Vagina (tissue), 2 donors: Measurements from ENCODE around the gene KIAA0232. TPM values are rescaled to one million over a fixed set of nuclear protein-coding genes. Genes with fewer than 3 reads are reported as not detected.

ENCODE experiments used
- DNase-seq, 2 donors: peaks; one replicate each; pipeline ENCODE4 v3.0.0-alpha.2; 2017; ENCODE audit errors: extremely low spot score in 2 of 2
- H3K27ac ChIP-seq: fragments of 200-600 bp; sonication (generic); one replicate; pipeline ENCODE4 v1.5.1; 2019
- H3K27me3 ChIP-seq: fragments of 200-600 bp; sonication (generic); one replicate; pipeline ENCODE4 v1.5.1; 2019
- H3K36me3 ChIP-seq, 2 donors: fragments of 200-600 bp; sonication (generic); one replicate each; pipeline ENCODE4 v1.5.1; 2017 to 2019
- H3K4me1 ChIP-seq: fragments of 200-600 bp; sonication (generic); one replicate; pipeline ENCODE4 v1.5.1; 2019
- H3K4me3 ChIP-seq, 2 donors: fragments of 200-600 bp; sonication (generic); 1 replicate in 1 of 2; 2 replicates in 1 of 2; pipeline ENCODE4 v1.5.1; 2016 to 2019
- H3K9me3 ChIP-seq: fragments of 200-600 bp; sonication (generic); one replicate; pipeline ENCODE4 v1.5.1; 2019
- CTCF ChIP-seq, 3 experiments: fragments of 450-650 bp in 2 of 3; fragments of 200-600 bp in 1 of 3; sonication (generic) in 1 of 3; IDR thresholded peaks; one replicate each; pipeline ENCODE4 v1.5.1; 2017 to 2019; ENCODE audit warnings: antibody characterized with exemption in 3 of 3, mild to moderate bottlenecking in 2 of 3, moderate library complexity in 2 of 3
- POLR2A ChIP-seq, 2 donors: fragments of 450-650 bp; IDR thresholded peaks; one replicate each; pipeline ENCODE4 v1.6.1; 2017; ENCODE audit warnings: antibody characterized with exemption in 2 of 2, mild to moderate bottlenecking in 2 of 2, moderate library complexity in 2 of 2
- POLR2AphosphoS5 ChIP-seq, 2 donors: sonication (generic); formaldehyde crosslinking; IDR thresholded peaks; one replicate each; pipeline ENCODE4 v1.9.0; 2017; ENCODE audit warnings: antibody characterized with exemption in 2 of 2, mild to moderate bottlenecking in 2 of 2, low read depth in 1 of 2; ENCODE audit not compliant: insufficient read depth in 1 of 2
- intact Hi-C: fragments of 100-400 bp; cut with DNase I; formaldehyde crosslinking; loops from one replicate; pipeline ENCODE4 v1.15.1; 2023
- total RNA-seq: library from RNA; depleted of rRNA; stranded (reverse); fragments of >200 nt; gene quantifications from one replicate; pipeline ENCODE4 v1.2.3, GENCODE V29; 2016

KIAA0232 gene
- total RNA-seq, 1 donor from 2014 or later = 29.0 TPM

- DNase-seq = no peak
- Histone ChIP-seq H3K27ac (no peak overlapping the region), H3K4me1 (peaks cover 15% of the 10 kb centered on the region), H3K36me3 (no peaks in the 10 kb centered on the region), H3K9me3 (no peaks in the 10 kb centered on the region), H3K27me3 (no peaks in the 10 kb centered on the region), H3K4me3 (no peak overlapping the region)
- TF ChIP-seq POLR2A (IDR thresholded peaks at IDR 0.05) (no peak), CTCF (IDR thresholded peaks at IDR 0.05) (no peak), POLR2AphosphoS5 (IDR thresholded peaks at IDR 0.05; ENCODE audit: insufficient read depth in 1 of 2, low read depth in 1 of 2) (no peak)
- intact Hi-C loops = no loop called here
Measured at GRCh38 chr4:6764976-6765620, 17.4 kb upstream of the KIAA0232 start.

GRCh38 chr4:6765703-6766102, 16.8 kb upstream of the KIAA0232 start:
- no peaks in the 10 kb centered on the region for H3K27me3 ChIP-seq
- no peak overlapping the region for H3K27ac ChIP-seq
- no peak overlapping the region for H3K4me3 ChIP-seq
- peaks cover 15% of the 10 kb centered on the region for H3K4me1 ChIP-seq
- H3K36me3 ChIP-seq = no peaks in the 10 kb centered on the region
- intact Hi-C loops = no loop called here
- TF ChIP-seq POLR2AphosphoS5 (IDR thresholded peaks at IDR 0.05; ENCODE audit: insufficient read depth in 1 of 2, low read depth in 1 of 2) (no peak), CTCF (IDR thresholded peaks at IDR 0.05) (no peak), POLR2A (IDR thresholded peaks at IDR 0.05) (no peak)
- H3K9me3 ChIP-seq = no peaks in the 10 kb centered on the region
- DNase-seq = no peak

GRCh38 chr4:6767386-6767747, 15.2 kb upstream of the KIAA0232 start:
- no peak for DNase-seq
- Histone ChIP-seq H3K36me3 (no peaks in the 10 kb centered on the region), H3K27me3 (no peaks in the 10 kb centered on the region), H3K4me3 (no peak overlapping the region), H3K9me3 (no peaks in the 10 kb centered on the region), H3K4me1 (peaks cover 32% of the 10 kb centered on the region), H3K27ac (no peak overlapping the region)
- TF ChIP-seq POLR2A (IDR thresholded peaks at IDR 0.05) (no peak), CTCF (IDR thresholded peaks at IDR 0.05) (no peak), POLR2AphosphoS5 (IDR thresholded peaks at IDR 0.05; ENCODE audit: insufficient read depth in 1 of 2, low read depth in 1 of 2) (no peak)
- intact Hi-C loops = no loop called here

- Histone ChIP-seq H3K36me3 (no peaks in the 10 kb centered on the region), H3K9me3 (no peaks in the 10 kb centered on the region), H3K4me3 (no peak overlapping the region), H3K4me1 (peaks cover 35% of the 10 kb centered on the region), H3K27me3 (no peaks in the 10 kb centered on the region), H3K27ac (no peak overlapping the region)
- TF ChIP-seq CTCF (IDR thresholded peaks at IDR 0.05) = no peak
- TF ChIP-seq POLR2AphosphoS5 (IDR thresholded peaks at IDR 0.05; ENCODE audit: insufficient read depth in 1 of 2, low read depth in 1 of 2) = no peak
- TF ChIP-seq POLR2A (IDR thresholded peaks at IDR 0.05) = no peak
- no peak for DNase-seq
- intact Hi-C loops = no loop called here
Measured at GRCh38 chr4:6767748-6768538, 14.6 kb upstream of the KIAA0232 start.

GRCh38 chr4:6768539-6768905, 14.0 kb upstream of the KIAA0232 start:
- intact Hi-C loops = no loop called here
- Histone ChIP-seq H3K27me3 (no peaks in the 10 kb centered on the region), H3K36me3 (no peaks in the 10 kb centered on the region), H3K4me3 (no peak overlapping the region), H3K27ac (no peak overlapping the region), H3K4me1 (peaks cover 35% of the 10 kb centered on the region), H3K9me3 (no peaks in the 10 kb centered on the region)
- TF ChIP-seq CTCF (IDR thresholded peaks at IDR 0.05) = no peak
- no peak for TF ChIP-seq POLR2A (IDR thresholded peaks at IDR 0.05)
- no peak for TF ChIP-seq POLR2AphosphoS5 (IDR thresholded peaks at IDR 0.05; ENCODE audit: insufficient read depth in 1 of 2, low read depth in 1 of 2)
- no peak for DNase-seq
